Measurements from ENCODE around the gene ZNF485.

Gene ZNF485

GRCh38 chr10:43570971-43571370 lies 35.3 kb upstream of the ZNF485 start:
- H3K4me2 ChIP-seq (ENCODE audit: low read depth, low read length, poor library complexity, severe bottlenecking) = no peak overlapping the region
- no peak overlapping the region for H3K9ac ChIP-seq (ENCODE audit: low read length)
- H3F3A ChIP-seq (ENCODE audit: insufficient read depth) = no peaks in the 10 kb centered on the region
- H3K9me2 ChIP-seq (replicated peaks; ENCODE audit: insufficient read depth, low read length) = no peaks in the 10 kb centered on the region
- H4K20me1 ChIP-seq (ENCODE audit: low read depth, low read length) = no peaks in the 10 kb centered on the region
- no peak overlapping the region for H3K4me3 ChIP-seq (ENCODE audit: insufficient read depth, low read length, poor library complexity, severe bottlenecking)
- 0 out of 2 replicates have a peak, but pooled peaks cover 6% of the 10 kb centered on the region for H3K79me2 ChIP-seq (ENCODE audit: insufficient read depth, low read length)
- H3K27ac ChIP-seq (ENCODE audit: low read depth, low read length) = no peak overlapping the region
- no peak overlapping the region for H2AFZ ChIP-seq (ENCODE audit: low read depth, low read length, severe bottlenecking)
- no peak for TF ChIP-seq EZH2phosphoT487 (conservative IDR thresholded peaks at IDR 0.05; ENCODE audit: low read length)
- TF ChIP-seq, protein P1, sequence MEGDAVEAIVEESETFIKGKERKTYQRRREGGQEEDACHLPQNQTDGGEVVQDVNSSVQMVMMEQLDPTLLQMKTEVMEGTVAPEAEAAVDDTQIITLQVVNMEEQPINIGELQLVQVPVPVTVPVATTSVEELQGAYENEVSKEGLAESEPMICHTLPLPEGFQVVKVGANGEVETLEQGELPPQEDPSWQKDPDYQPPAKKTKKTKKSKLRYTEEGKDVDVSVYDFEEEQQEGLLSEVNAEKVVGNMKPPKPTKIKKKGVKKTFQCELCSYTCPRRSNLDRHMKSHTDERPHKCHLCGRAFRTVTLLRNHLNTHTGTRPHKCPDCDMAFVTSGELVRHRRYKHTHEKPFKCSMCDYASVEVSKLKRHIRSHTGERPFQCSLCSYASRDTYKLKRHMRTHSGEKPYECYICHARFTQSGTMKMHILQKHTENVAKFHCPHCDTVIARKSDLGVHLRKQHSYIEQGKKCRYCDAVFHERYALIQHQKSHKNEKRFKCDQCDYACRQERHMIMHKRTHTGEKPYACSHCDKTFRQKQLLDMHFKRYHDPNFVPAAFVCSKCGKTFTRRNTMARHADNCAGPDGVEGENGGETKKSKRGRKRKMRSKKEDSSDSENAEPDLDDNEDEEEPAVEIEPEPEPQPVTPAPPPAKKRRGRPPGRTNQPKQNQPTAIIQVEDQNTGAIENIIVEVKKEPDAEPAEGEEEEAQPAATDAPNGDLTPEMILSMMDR (IDR thresholded peaks at IDR 0.05; ENCODE audit: insufficient read depth, low read length, poor library complexity, severe bottlenecking) = no peak
- no peaks in the 10 kb centered on the region for H3K9me3 ChIP-seq (ENCODE audit: insufficient read depth, low read length)
- no peaks in the 10 kb centered on the region for H3K27me3 ChIP-seq (ENCODE audit: low read length)
- H3K36me3 ChIP-seq (ENCODE audit: low read length) = no peaks in the 10 kb centered on the region

- no peaks in the 10 kb centered on the region for H3F3A ChIP-seq (ENCODE audit: insufficient read depth)
- no peaks in the 10 kb centered on the region for H3K9me3 ChIP-seq (ENCODE audit: insufficient read depth, low read length)
- H2AFZ ChIP-seq (ENCODE audit: low read depth, low read length, severe bottlenecking) = no peak overlapping the region
- peak overlapping the region; percentile 75 for H3K4me2 ChIP-seq (ENCODE audit: low read depth, low read length, poor library complexity, severe bottlenecking)
- H3K36me3 ChIP-seq (ENCODE audit: low read length) = no peaks in the 10 kb centered on the region
- H3K27ac ChIP-seq (ENCODE audit: low read depth, low read length) = no peak overlapping the region
- 0 out of 2 replicates have a peak, but pooled peaks cover 6% of the 10 kb centered on the region for H3K79me2 ChIP-seq (ENCODE audit: insufficient read depth, low read length)
- H3K9me2 ChIP-seq (replicated peaks; ENCODE audit: insufficient read depth, low read length) = no peaks in the 10 kb centered on the region
- TF ChIP-seq EZH2phosphoT487 (conservative IDR thresholded peaks at IDR 0.05; ENCODE audit: low read length) = no peak
- TF ChIP-seq, protein P1 (IDR thresholded peaks at IDR 0.05; ENCODE audit: insufficient read depth, low read length, poor library complexity, severe bottlenecking) = no peak
- H4K20me1 ChIP-seq (ENCODE audit: low read depth, low read length) = no peaks in the 10 kb centered on the region
- no peaks in the 10 kb centered on the region for H3K27me3 ChIP-seq (ENCODE audit: low read length)
- H3K4me3 ChIP-seq (ENCODE audit: insufficient read depth, low read length, poor library complexity, severe bottlenecking) = peak overlapping the region; percentile 59
- H3K9ac ChIP-seq (ENCODE audit: low read length) = peak overlapping the region; percentile 58
These were observed 32.8 kb upstream of the ZNF485 start for GRCh38 chr10:43573250-43574000.

DNA sequence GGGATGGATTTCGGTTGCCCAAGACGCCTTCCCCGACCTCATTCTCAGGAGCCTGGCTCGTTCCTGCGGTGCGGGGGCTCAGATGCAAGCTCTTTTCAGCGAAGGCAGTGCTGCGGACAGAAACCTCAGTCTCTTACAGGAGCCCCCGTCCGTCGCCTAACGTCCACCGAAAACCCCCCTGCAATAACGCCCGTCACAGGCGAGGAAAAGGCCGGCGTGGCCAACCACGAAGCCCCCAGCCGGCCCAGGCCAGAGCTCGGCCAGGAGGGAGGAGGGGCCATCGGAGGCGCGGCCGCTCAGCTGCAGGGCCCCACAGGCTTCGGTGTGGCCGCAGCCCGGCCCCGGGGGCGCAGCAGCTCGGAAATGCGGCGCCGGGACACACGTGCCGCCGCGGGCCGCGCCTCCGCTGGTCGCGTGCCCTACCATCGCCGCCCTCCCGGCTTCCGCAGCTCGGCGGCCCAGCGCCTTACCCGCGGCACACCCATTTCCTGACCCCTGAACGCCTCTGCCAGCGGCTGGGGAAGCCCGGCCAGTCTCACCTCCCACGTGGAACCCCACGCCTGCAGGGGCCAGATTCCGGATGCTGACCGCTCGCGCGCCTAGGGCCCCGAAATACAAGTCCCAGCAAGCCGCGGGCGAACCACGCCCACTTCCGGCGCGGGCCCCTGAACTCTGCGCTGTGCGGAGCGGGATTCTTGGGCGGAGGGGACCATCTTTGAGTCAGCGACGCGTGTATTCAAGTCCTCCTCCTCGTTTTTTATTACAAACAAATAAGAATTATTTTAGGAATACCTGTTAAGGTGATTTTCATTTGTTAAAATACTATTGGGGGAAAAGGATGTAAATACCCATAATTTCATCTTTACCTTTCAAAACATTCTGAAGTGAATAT lies 32.0 kb upstream of the ZNF485 start, which contains the start of gene ZNF239:
TSS of gene ZNF239 (minus strand) at position 616 of the 892 bp plus-strand sequence. CDS start 16,537 bp downstream, outside the sequence.
- Histone ChIP-seq H3K4me2 (ENCODE audit: low read depth, low read length, poor library complexity, severe bottlenecking) (peak within 1 kb of the TSS; percentile 75), H3K4me3 (ENCODE audit: insufficient read depth, low read length, poor library complexity, severe bottlenecking) (peak within 1 kb of the TSS; percentile 59), H3K9me3 (ENCODE audit: insufficient read depth, low read length) (no peaks in the 10 kb centered on the region), H2AFZ (ENCODE audit: low read depth, low read length, severe bottlenecking) (peak within 1 kb of the TSS; percentile 93), H3K27ac (ENCODE audit: low read depth, low read length) (0 out of 2 replicates have a peak within 1 kb of the TSS, but pooled peaks have one; percentile 24), H4K20me1 (ENCODE audit: low read depth, low read length) (no peaks in the 10 kb centered on the region), H3K79me2 (ENCODE audit: insufficient read depth, low read length) (0 out of 2 replicates have a peak, but pooled peaks cover 6% of the 10 kb centered on the region), H3K9me2 (replicated peaks; ENCODE audit: insufficient read depth, low read length) (no peaks in the 10 kb centered on the region), H3K27me3 (ENCODE audit: low read length) (no peaks in the 10 kb centered on the region), H3K9ac (ENCODE audit: low read length) (peak within 1 kb of the TSS; percentile 58), H3F3A (ENCODE audit: insufficient read depth) (no peaks in the 10 kb centered on the region), H3K36me3 (ENCODE audit: low read length) (no peaks in the 10 kb centered on the region)
- TF ChIP-seq EZH2phosphoT487 (conservative IDR thresholded peaks at IDR 0.05; ENCODE audit: low read length) = no peak
- TF ChIP-seq, protein P1 (IDR thresholded peaks at IDR 0.05; ENCODE audit: insufficient read depth, low read length, poor library complexity, severe bottlenecking) = no peak
